Neural progenitor cell (in vitro differentiated cells): Measurements from ENCODE around the gene ACSS3.

ENCODE experiments used
- CTCF ChIP-seq: fragments of 200-600 bp; sonication (generic); IDR thresholded peaks from 2 replicates; pipeline ENCODE4 v1.5.1; 2017; ENCODE audit warnings: antibody characterized with exemption, mild to moderate bottlenecking
- EZH2 ChIP-seq: fragments of 200-600 bp; sonication (generic); IDR thresholded peaks from 2 replicates; pipeline ENCODE4 v1.6.1; 2017; ENCODE audit warnings: antibody characterized with exemption, mild to moderate bottlenecking, moderate library complexity
- EZH2phosphoT487 ChIP-seq: fragments of 200-600 bp; sonication (generic); IDR thresholded peaks from 2 replicates; pipeline ENCODE4 v1.6.1; 2017; ENCODE audit warnings: antibody characterized with exemption

- TF ChIP-seq CTCF (no peak), EZH2 (no peak), EZH2phosphoT487 (no peak)
Observed at GRCh38 chr12:81181691-81182090, 103.8 kb downstream of the ACSS3 start.
